Fibroblast of lung (primary cell): ENCODE data around the gene LPGAT1. TPM values are rescaled to one million over a fixed set of nuclear protein-coding genes. Genes with fewer than 3 reads are reported as not detected.

ENCODE experiments used
- DNase-seq, 2 donors: peaks; one replicate each; pipeline versions ENCODE4 v3.0.0 to v3.0.0-alpha.2; 2010; ENCODE audit warnings: low read depth in 2 of 2
- H2AFZ ChIP-seq: 2 replicates; pipeline ENCODE4 v1.5.1; 2012; ENCODE audit warnings: low read length, control low read depth, inconsistent platforms
- H3K27ac ChIP-seq: 2 replicates; pipeline ENCODE4 v1.5.1; 2011; ENCODE audit warnings: low read length, control low read depth; ENCODE audit not compliant: insufficient read depth
- H3K27me3 ChIP-seq: 2 replicates; pipeline ENCODE4 v1.5.1; 2011; ENCODE audit warnings: mild to moderate bottlenecking, low read length; ENCODE audit not compliant: control insufficient read depth, insufficient read depth
- H3K36me3 ChIP-seq: 2 replicates; pipeline ENCODE4 v1.5.1; 2011; ENCODE audit warnings: low read length; ENCODE audit not compliant: control insufficient read depth, insufficient read depth
- H3K4me1 ChIP-seq: 2 replicates; pipeline ENCODE4 v1.5.1; 2011; ENCODE audit warnings: low read length; ENCODE audit not compliant: control insufficient read depth, insufficient read depth; ENCODE audit errors: extremely low read depth
- H3K4me2 ChIP-seq: 2 replicates; pipeline ENCODE4 v1.5.1; 2011; ENCODE audit warnings: low read length, control low read depth; ENCODE audit not compliant: insufficient read depth; ENCODE audit errors: extremely low read depth
- H3K4me3 ChIP-seq, 4 experiments: fragments of 200-600 bp in 1 of 4; sonication (generic) in 1 of 4; replicated peaks in 1 of 4; 2 replicates each; pipeline ENCODE4 v1.5.1; 2011 to 2016; ENCODE audit warnings: low read length in 4 of 4, low read depth in 3 of 4, mild to moderate bottlenecking in 3 of 4, control low read depth in 2 of 4, inconsistent platforms in 1 of 4, mixed read lengths in 1 of 4; ENCODE audit not compliant: insufficient read depth in 1 of 4; ENCODE audit errors: control extremely low read depth in 1 of 4
- H3K79me2 ChIP-seq: 2 replicates; pipeline ENCODE4 v1.5.1; 2012; ENCODE audit warnings: mild to moderate bottlenecking, low read length, inconsistent platforms; ENCODE audit not compliant: control insufficient read depth, insufficient read depth
- H3K9ac ChIP-seq: 2 replicates; pipeline ENCODE4 v1.5.1; 2011; ENCODE audit warnings: mild to moderate bottlenecking, low read length, control low read depth; ENCODE audit not compliant: insufficient read depth
- H3K9me3 ChIP-seq: 2 replicates; pipeline ENCODE4 v1.5.1; 2012; ENCODE audit warnings: low read depth, low read length; ENCODE audit not compliant: control insufficient read depth, insufficient read depth
- H4K20me1 ChIP-seq: 2 replicates; pipeline ENCODE4 v1.5.1; 2011; ENCODE audit warnings: low read length; ENCODE audit not compliant: control insufficient read depth, insufficient read depth; ENCODE audit errors: extremely low read depth
- CTCF ChIP-seq, 2 donors: IDR thresholded peaks in 1 of 2; conservative IDR thresholded peaks in 1 of 2; 1 replicate in 1 of 2; 2 replicates in 1 of 2; pipeline ENCODE4 v1.5.1; 2011 to 2012; ENCODE audit warnings: low read length in 2 of 2, control low read depth in 1 of 2, inconsistent platforms in 1 of 2, low read depth in 1 of 2, mild to moderate bottlenecking in 1 of 2
- EZH2 ChIP-seq: IDR thresholded peaks from 2 replicates; pipeline ENCODE4 v1.5.1; 2012; ENCODE audit warnings: low read length, control low read depth, mild to moderate bottlenecking; ENCODE audit errors: missing control alignments
- polyA plus RNA-seq, 2 donors: library from polyadenylated mRNA; depleted of rRNA in 1 of 2; stranded (reverse) in 1 of 2; unstranded in 1 of 2; fragments of >200 nt; gene quantifications; 2 replicates each; pipeline ENCODE4 v1.2.1, GENCODE V29; 2011 to 2012; ENCODE audit warnings: missing spikeins in 1 of 2
- total RNA-seq: library from RNA; depleted of rRNA; stranded (reverse); fragments of >200 nt; gene quantifications from 2 replicates; pipeline ENCODE4 v1.2.1, GENCODE V29; 2014

Gene LPGAT1
- total and polyA plus RNA-seq, 2 donors (not counting 1 experiment from before 2014, with no cell fraction given), result 20.7 to 34.7 TPM

DNA sequence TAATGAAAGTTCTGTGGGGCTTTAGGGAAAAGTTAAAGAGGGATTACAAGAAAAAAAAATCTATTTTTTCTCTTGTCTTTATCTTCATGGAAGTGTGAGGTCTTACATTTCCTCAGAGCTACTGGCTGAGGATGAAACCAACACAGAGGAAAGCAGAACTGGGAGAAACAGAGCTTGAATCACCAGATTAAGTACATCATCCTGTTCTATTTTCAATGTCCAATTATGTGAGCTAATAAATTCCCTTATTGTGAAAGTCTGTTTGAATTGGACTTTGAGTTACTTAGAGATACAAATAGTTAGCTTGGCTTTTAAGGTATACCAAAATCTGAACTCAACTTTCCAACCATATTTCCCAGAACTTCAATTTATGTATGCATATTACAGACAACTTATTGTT is 69.2 kb downstream of the LPGAT1 start:
- Histone ChIP-seq H3K4me2 (no peak overlapping the region), H3K9ac (no peak overlapping the region), H3K9me3 (no peaks in the 10 kb centered on the region), H3K4me3 (no peak overlapping the region), H3K4me1 (no peaks in the 10 kb centered on the region), H3K79me2 (no peaks in the 10 kb centered on the region), H3K27ac (no peak overlapping the region), H3K27me3 (no peaks in the 10 kb centered on the region), H3K36me3 (no peaks in the 10 kb centered on the region), H4K20me1 (no peaks in the 10 kb centered on the region), H2AFZ (no peak overlapping the region)
- no peak for DNase-seq
- no peak for TF ChIP-seq EZH2
- no peak for TF ChIP-seq CTCF (conservative IDR thresholded peaks at IDR 0.05 in 1 of 2, IDR thresholded peaks at IDR 0.05 in 1 of 2; ENCODE audit: low read depth in 1 of 2, low read length in 2 of 2)

GRCh38 chr1:211756471-211757020 is 74.0 kb downstream of the LPGAT1 start:
- H3K79me2 ChIP-seq, result no peaks in the 10 kb centered on the region

GRCh38 chr1:211753649-211754251 is 76.8 kb downstream of the LPGAT1 start:
- Histone ChIP-seq H2AFZ (no peak overlapping the region), H4K20me1 (no peaks in the 10 kb centered on the region), H3K4me3 (no peak overlapping the region), H3K27me3 (no peaks in the 10 kb centered on the region), H3K9ac (no peak overlapping the region), H3K36me3 (peaks cover 3% of the 10 kb centered on the region), H3K4me2 (no peak overlapping the region), H3K27ac (no peak overlapping the region), H3K4me1 (no peaks in the 10 kb centered on the region), H3K79me2 (no peaks in the 10 kb centered on the region), H3K9me3 (no peaks in the 10 kb centered on the region)
- TF ChIP-seq CTCF (conservative IDR thresholded peaks at IDR 0.05 in 1 of 2, IDR thresholded peaks at IDR 0.05 in 1 of 2; ENCODE audit: low read depth in 1 of 2, low read length in 2 of 2) (no peak), EZH2 (no peak)
- DNase-seq, result no peak

More at GRCh38 chr1:211756471-211757020, 74.0 kb downstream of the LPGAT1 start:
- H3K4me1 ChIP-seq, result no peaks in the 10 kb centered on the region
- no peak for TF ChIP-seq EZH2
- no peak for TF ChIP-seq CTCF (conservative IDR thresholded peaks at IDR 0.05 in 1 of 2, IDR thresholded peaks at IDR 0.05 in 1 of 2; ENCODE audit: low read depth in 1 of 2, low read length in 2 of 2)
- DNase-seq, result no peak
- no peaks in the 10 kb centered on the region for H3K9me3 ChIP-seq
- H3K36me3 ChIP-seq, result no peaks in the 10 kb centered on the region
- H3K9ac ChIP-seq, result no peak overlapping the region
- H3K4me2 ChIP-seq, result no peak overlapping the region
- no peak overlapping the region for H2AFZ ChIP-seq
- H3K27me3 ChIP-seq, result no peaks in the 10 kb centered on the region
- H3K27ac ChIP-seq, result no peak overlapping the region
- no peak overlapping the region for H3K4me3 ChIP-seq
- H4K20me1 ChIP-seq, result no peaks in the 10 kb centered on the region
